ENCODE results near the gene NODAL. TPM values are rescaled to one million over a fixed set of nuclear protein-coding genes. Genes with fewer than 3 reads are reported as not detected.
"Not testable (repeated sequence)": the region's sequence is repeated elsewhere in the genome, so short reads cannot be mapped to it uniquely, and the experiment has no call there.

The NODAL gene
- total RNA-seq (ENCODE audit: insufficient read depth, low replicate concordance) = 4.6 TPM

DNA sequence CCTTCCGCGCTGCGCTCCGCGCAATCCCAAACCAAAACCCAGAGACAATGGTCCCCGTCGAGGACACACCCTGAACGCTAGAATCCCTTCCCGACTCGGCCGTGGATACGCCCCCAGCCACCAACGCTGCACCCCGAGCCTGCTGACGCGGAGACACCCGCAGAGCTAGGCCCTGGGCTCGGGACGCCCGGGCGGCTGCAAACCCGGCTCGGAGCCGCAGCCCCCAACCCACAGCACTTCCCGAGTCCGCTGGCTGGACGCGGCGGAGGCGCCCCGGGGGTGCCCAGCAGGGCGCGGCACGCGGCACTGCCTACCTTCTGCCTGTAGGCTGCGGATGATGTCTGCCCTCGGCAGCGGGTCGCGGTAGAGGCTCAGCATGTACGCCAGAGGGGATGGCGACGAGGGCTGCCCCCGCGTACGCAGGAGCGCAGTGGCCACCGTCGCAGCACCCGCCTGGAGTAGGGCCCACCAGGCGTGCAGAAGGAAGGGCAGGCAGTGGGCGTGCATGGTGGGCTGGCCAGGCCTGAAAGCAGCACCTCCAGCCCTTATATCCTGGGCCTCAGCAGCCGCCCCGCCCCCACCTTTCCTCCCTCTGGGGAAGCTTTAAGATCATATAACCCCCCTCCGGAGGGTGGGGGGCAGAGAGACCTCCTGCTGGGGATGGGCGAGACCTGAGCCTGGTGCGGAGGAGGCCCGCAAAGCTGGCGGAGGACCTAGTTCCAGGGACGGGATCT lies at the start of gene NODAL:
Gene NODAL, minus strand, starts transcription at position 521 of the 734 bp plus-strand sequence. Its CDS starts 14 bp downstream, at position 507.
- no peak for DNase-seq (ENCODE audit: low spot score)

DNA sequence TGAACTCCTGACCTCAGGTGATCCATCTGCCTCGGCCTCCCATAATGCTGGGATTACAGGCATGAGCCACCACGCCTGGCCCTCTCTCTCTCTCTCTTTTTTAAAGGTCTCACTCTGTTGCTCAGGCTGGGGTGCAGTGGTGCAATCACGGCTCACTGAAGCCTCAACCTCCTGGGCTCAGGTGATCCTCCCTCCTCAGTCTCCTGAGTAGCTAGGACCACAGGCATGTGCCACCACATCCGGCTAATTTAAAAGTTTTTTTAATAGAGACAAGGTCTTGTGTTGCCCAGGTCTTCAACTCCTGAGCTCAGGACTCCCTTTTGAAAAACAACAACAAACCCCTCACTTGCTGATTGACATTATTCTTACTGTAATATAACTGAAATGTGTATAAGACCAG lies 48.7 kb upstream of the NODAL start:
- DNase-seq (ENCODE audit: low spot score) = no peak

DNA sequence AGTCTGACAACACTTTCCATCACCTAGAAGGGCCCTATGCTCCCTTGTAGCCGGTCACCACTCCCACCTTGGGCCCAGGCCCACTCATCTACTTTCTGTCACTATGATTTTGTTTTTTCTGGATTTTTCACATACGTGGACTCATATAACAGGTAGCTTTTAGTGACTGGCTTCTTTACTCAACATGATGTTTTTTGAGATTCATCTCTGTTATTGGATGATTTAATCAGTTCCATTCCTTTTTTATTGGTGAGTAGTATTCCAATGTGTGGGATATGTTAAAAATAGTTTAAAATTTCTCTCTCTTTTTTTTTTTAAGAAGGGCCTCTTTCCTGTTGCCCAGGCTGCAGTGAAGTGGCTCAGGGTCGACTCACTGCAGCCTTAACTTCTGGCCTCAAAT lies 46.3 kb upstream of the NODAL start:
- no peak for DNase-seq (ENCODE audit: low spot score)

DNA sequence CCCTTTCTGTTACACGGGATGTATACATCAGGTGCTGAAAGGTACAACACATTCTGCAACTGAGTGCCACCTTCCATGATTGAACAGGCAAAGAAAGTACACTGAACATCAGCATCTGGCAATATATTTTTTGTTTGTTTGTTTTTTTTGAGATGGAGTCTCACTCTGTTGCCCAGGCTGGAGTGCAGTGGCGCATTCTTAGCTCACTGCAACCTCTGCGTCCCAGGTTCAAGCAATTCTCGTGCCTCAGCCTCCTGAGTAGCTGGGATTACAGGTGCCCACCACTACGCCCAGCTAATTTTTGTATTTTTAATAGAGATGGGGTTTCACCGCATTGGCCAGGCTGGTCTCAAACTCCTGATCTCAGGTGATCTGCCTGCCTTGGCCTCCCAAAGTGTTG lies 42.4 kb upstream of the NODAL start:
- DNase-seq (ENCODE audit: low spot score) = not testable (repeated sequence)

DNA sequence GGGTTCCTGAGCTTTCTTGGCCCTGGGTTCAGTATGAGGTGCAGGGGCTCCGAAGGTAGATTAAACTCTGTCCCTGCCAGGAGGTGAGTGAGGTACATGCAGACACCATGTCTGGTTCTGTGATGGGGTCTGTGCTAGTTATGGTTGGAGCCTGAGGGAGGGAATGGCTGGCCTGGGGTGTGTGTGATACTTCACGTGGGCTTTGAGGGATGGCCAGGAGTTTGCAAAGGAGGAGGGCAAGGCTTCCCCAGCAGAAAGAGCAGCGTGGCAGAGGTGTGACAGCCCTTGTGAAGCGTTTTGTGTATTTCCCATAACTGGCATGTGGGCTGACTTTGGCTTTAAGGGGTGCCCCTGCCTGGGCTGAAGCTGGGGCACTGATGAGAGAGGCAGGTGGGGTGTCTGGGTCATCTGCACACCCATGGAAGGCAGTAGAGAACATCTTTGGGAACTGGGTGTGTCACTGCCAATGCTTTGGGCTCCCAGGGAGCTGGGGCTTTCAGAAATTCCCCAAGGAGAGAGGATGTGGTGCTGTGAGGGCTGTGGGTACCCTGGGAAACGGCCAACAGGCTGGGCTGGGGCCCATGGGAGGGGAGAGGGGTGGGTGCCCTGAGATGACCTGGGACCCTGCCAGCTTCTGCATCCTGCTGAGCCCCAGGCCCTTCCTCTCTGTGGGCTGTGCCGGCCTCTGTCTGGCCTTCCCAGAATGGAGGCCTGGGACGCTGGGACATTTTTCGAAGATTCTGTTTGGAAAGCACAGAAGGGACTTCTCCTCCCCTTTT lies 41.7 kb upstream of the NODAL start:
- no peak for DNase-seq (ENCODE audit: low spot score)

DNA sequence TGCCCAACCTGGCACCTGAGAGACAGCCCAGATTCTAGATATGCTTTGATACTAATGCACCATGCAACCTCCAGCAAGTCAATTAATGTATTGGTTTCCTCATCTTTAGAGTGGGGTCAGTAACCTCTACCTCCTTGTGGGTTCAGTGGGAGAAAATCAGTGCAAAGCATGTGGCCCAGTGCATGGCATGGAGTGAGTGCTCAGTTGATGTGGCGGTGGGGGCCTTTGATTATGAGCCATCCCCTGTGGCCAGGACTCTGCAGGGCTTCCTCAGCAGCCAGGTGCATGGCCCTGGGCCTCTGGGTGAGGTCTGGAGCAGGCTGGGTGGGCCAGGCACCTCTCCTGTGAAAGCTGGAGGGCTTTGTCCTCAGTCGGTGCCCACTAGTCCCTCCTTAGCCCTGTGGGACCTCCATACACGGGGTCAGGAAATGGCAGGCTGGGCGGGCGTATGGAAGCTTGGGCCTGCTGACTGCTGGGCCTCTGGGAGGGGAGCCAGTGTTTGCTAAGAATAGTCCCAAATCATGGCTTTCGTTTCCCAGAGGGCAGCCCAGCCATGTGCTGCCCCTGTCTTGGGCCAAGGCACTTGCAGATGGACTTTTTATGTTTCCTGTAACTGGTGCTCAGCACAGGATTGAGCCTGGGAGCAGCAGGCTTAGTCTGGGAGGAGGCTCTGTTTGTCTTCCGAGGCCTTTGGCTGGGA lies 40.5 kb upstream of the NODAL start:
- DNase-seq (ENCODE audit: low spot score) = peak; percentile 82

DNA sequence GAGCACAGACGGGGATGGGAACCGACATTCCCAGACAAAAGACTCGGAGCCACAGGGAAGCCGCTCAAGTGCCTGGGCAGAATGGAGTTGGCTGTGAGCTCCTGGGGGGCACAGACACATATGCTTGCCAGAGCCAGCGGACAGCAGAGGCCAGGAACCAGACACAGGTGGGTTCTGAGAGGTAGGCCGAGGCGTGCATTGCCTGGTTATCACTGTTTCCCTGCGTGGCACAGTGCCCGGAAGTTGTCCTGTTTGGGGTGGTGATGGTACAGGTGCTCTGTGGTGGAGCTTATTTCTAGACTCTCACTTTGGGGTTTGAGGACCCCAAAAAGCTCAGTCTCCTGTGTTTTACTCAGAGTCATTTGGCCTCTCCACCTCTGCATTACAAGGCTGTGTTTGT lies 39.6 kb upstream of the NODAL start:
- no peak for DNase-seq (ENCODE audit: low spot score)

DNA sequence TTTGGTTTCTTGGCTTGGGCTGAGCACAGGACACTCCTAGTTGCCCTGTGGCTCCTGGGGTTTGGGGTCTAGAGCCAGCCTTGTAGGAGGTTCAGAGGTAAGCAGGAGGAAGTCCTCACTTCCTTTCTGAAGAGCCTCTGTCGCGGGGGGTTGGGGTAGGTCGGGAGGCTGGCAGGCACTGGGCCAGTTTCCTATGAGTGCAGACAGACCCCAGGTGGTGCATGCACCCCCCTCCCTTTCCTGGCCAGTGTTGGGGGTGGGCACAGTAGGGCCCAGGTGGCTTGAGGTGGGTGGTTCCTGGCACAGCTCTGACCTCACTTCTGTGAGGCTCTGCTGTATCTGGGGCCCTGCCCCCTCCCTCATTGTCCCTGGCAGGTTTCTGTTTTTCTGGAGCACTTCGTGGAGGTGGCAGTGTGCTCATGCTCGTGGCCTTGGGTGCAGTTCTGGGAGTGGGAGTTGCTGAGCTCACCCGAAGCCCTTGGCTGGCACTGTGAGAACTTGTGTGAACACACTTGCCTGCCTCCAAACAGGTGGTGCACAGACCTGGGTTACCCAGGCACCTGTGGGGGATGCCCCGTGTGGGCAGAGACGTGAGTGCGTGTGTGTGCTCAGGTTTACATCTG lies 38.9 kb upstream of the NODAL start:
- no peak for DNase-seq (ENCODE audit: low spot score)

DNA sequence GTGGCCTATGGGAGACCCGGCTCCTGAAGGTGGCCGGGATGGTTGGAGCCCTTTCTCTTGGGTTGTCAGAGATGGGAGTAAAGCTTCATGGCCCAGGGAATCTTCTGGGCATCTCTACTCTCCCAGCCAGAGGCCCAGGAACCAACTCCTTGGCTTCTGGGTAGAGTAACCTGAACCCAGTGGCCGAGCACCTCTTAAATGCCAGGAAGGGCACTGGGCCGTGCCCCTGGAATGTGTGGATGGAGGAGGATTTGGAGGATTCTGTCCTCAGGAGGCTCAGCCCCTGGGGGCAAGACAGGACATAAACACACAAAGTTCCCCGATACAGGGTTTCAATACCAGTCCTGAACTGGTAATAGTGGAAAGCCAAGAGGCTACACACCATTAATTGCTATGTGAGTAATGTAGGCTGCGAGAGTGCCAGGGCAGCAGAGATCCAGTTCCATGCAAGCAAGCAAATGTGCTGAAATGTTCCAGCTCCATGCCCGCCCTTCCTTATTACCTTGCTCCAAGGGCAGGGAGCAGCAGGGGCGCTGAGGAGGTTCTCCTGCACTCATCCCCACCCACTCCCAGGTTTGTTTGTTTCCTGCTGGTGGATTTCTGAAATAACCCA lies 38.3 kb upstream of the NODAL start:
- DNase-seq (ENCODE audit: low spot score) = no peak

DNA sequence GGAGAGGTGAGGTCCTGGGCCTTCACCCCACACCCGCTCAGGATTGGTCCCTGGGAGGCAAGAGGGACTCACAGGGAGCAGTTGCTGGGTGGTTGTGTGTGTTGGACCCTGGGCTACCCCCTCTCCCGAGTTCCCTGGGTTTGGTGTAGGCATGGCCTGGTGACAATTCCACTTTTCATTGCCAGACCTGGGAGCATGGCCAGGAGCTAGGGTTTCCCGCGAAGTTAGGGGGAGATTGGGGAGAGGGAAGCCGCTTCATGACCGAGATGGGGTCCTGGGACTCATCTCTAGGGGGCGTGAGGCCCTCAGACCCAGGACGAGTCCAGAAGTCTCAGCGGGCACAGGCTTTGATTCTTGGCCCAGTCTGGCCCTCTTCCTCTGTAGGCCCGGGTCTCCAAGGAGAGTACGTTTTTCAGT lies 37.7 kb upstream of the NODAL start:
- no peak for DNase-seq (ENCODE audit: low spot score)

DNA sequence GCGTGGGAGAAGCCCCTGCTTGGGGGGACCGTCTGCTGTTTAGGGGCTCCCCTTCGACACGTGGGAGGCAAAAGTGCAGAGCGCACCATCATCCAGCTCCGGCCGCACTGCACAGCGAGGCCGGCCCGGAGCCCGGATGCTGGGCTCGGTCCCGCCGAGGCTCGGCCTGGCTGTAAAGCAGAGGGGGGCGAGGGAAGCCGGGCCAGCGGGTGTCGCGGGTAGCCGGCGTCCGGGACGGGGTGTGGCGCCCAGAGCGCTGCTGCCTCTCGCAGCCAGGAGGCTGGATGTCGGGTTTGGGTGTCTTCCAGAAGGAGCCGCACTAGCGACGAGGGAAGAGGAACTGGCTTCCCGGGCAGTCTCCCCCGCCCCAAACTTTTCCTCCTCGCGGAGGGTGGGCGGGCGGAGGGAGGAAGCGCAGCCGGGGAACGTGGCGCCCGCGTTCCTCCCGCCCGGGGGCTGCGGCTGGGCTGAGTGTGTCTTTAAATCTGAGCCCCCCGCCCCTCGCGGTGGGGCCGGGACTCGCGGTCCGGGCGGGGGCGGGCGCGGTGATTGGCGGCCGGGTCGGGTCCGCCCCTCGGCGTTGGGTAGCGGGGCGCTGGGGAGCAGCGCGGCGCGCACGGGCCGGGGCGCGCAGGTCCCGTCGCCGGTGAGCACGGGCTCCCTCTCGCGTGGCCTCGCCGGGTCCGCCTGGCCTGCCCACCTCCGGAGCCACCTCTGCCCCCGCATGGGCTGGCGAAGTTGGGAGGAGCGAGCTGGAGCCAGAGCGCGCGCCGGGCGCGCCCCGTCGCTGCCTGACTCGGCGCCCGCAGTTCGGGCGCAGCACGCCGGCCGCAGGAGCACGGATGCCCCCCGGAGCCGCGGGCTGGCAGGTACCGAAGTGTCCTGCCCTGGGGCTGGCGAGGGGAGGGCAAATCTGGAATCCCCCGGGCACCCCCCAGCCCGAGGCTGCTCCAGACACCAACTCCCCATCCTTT lies 37.0 kb upstream of the NODAL start, which contains the start of gene PALD1:
Gene PALD1, plus strand, starts transcription at position 577 of the 974 bp plus-strand sequence. CDS start 47,185 bp downstream, outside the sequence.
- peak; percentile 68 for DNase-seq (ENCODE audit: low spot score)

DNA sequence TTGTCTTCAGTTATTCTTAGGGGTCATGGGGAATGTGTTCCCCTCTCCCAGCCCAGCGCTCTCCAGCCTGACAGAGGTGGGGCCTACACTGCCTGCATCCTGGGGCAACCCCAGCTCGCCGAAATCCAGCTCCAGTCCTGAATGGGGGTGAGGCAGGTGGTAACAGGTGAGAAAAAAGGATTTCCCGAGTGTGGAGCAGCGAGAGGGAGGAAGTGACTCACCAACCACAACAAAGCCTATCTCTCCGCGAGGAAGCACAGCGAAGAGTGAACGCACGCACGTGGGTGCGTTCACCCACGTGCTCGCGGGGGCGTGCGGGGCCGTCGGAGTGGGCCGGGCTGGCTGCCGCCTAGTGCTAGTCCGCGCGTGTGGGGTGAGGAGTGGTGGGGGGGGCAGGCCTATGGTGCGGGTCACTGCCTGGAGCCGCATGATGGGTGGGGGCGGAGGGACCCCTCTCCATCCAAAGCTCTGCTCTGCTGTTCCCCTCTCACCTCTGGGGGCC lies 36.2 kb upstream of the NODAL start:
- DNase-seq (ENCODE audit: low spot score) = no peak

DNA sequence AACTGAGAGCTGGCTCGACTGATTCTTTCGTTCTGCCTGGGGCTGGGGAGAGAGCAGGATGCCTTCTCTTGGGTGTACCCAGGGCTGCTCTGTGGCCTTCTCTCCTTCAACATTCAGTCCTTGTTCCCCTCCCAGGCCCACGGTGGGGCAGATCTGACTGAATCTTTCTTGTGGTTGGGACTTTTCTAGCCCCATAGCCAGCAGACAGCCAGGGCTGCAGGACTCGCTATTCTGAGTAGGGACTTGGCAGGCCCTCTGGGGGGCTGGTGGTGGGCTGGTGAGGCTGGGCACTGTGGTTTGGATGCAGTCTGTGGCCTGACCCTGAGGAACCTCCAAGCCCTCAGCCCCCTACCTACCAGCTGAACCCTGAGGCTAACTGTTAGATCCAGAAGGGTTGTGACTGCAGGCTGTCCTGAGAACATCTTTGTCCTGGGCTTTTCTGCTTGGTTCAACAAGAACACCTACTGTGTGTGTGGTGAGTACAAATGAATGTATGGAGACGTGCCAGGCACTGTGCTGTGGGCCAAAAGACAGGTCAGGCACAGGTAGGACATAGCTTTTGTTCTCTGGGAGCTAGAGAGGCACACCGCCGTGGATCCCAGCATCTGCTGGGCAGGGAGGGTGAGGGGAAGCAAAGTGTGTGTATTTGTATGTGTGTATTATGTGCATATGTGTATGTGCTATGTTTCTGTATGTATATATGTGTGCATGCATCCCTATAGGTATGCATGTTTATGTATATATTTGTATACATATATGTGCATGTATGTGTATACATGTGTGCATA lies 35.0 kb upstream of the NODAL start:
- no peak for DNase-seq (ENCODE audit: low spot score)

DNA sequence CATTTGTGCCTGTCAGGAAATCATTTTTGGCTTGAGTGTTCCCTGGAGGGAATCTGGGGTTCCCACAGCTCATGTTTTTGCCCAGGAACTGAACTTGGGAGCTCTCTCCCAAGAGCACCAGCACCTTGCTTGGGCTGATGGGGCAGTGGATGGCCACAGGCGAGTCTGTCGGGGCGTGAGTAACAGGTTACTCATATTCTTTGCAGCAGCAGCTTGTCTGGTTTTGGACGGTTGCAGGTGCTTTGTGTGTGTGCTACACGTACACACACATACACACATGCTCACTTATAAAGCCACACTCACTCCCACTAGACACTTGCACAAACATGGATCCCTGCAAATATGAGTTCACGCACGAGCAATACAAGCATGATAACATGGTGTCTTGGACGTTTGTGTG lies 34.2 kb upstream of the NODAL start:
- DNase-seq (ENCODE audit: low spot score) = no peak

DNA sequence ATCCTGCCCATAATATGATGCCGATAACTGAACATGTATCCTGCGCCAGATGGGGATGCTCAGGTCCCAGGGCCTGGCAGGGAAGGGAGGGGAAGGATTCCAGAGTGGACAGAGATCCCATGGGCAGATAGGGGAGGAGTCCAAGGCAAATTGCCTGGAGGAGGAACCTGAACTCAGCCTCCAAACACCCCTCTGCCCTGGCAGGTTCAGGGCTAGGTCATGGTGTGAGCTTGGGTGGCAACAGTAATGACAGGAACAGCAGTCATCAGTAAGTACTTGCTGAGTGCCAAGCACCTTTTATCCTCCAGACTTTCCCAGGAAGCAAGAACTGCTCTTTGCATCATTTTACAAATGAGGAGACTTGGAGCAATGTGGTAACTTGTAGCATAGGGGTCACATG lies 33.3 kb upstream of the NODAL start:
- DNase-seq (ENCODE audit: low spot score) = no peak

DNA sequence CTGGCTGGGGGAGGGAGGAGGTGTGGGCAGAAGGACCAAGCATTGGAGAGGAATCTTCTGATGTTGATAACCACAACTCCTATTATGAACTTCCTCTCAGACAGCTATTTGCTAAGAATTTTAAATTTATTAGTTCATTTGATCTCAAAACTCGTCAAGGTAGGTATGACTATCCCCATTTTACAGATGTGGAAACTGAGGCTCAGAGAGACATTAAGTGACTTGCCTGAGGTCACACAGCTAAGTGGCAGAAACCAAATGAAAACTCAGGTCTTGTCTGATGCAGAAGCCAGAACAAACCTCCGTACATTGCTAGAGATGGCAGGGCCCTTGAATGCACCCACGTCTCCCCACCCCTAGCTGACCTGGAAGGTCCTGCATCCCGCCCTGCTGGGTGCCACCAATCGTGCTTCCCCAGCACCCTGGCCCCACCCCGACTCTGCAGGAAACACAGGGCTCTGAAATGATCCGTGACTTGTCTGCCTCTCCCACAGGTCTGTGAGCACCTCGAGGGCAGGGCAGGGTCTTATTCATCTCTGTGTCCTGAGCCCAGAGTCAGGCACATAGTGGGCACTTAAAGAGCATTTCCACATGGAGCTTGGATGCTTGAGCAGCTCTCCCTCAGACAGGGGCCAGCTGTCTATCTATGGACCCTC lies 31.4 kb upstream of the NODAL start:
- DNase-seq (ENCODE audit: low spot score) = no peak

DNA sequence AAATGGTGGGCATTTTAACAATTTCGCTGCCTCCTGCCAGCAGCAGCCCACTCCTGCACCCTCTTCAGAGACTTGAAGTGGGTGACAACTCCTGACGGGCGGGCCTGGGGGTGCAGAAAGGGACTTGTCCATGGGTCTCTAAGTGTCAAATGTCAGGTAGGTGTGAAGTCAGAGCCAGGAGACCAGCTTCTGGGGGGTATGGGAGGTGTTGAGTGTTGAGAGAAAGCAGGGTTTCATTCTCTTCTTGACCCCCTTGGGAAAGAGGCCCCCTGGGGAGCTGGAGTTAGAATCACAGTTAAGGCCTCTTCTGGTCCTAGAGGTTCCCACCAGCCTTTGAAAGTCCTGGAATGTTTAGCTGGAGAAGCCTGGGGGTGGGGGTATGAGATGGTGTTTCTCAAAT lies 25.5 kb upstream of the NODAL start:
- no peak for DNase-seq (ENCODE audit: low spot score)

DNA sequence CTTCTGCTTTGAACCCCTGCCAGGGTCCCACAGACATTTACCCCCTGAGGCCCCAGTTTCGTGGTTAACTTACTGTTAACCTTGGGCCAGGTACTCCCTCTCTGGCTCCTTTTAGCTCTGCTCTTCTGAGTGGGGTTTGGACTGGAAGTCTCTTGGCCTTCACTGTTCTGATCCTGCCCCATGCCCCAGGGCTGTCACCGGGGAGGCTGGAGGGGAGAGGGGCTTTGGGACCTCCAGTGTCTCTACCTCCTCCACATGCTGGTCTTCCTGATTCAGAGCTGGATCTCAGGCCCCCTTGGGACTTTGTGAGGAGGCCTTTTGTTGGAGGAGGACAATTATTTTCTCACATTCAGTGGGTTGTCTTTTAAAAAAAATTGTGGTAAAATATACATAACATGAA lies 24.4 kb upstream of the NODAL start:
- no peak for DNase-seq (ENCODE audit: low spot score)

DNA sequence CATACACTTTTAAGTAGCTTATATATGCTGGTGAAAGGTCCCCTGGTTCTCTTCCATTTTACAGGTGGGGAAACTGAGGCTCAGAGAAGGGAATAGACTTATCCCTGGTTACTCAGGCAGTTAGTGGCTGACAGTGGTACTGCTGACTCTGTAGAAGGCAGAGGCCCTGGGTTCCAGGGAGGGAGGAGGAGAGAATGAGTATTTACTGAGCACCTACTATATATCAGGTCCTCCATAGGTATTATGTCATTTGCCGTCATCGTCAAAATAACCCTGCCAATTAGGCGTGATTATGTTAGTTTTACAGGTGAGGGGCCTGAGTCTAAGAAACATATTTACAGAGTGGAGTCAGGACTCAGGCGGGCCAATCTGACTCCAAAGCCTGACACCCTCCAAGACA lies 23.8 kb upstream of the NODAL start:
- no peak for DNase-seq (ENCODE audit: low spot score)
